NT2/D1 (cell line): Measurements from ENCODE around the gene ATXN2L.
"Not testable (repeated sequence)": the region's sequence is repeated elsewhere in the genome, so short reads cannot be mapped to it uniquely, and the experiment has no call there.

Experiments used
- SUZ12 ChIP-seq: IDR thresholded peaks from 2 replicates; pipeline ENCODE4 v1.6.1; 2011; ENCODE audit not compliant: insufficient read length, insufficient read depth; ENCODE audit errors: extremely low read depth
- YY1 ChIP-seq: IDR thresholded peaks from 2 replicates; pipeline ENCODE4 v1.6.1; 2011; ENCODE audit not compliant: insufficient read length, insufficient read depth
- ZNF274 ChIP-seq: IDR thresholded peaks from 2 replicates; pipeline ENCODE4 v1.6.1; 2011; ENCODE audit warnings: mild to moderate bottlenecking, low read depth, low read length

DNA sequence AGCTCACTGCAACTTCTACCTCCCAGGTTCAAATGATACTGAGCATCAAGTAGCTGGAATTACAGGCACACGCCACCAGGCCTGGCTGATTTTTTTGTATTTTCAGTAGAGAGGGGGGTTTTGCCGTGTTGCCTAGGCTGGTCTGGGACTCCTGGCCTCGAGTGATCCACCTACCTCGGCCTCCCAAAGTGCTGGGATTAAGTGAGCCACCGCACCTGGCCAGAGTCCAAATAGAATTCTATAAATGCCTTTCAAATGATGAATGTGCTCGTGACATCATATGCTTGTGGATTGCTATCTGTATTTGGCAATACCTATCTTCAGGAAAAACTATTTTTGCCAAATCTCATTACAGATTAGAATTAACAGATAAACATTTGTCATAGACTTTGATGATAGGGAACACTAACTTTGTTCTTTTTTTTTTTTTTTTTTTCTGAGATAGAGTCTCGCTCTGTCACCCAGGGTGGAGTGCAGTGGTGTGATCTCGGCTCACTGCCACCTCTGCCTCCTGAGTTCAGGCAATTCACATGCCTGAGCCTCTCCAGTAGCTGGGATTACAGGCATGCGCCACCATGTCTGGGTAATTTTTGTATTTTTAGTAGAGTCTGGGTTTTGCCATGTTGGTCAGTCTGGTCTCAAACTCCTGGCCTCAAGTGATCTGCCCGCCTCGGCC is 15.2 kb upstream of the ATXN2L start:
- TF ChIP-seq YY1, ZNF274, SUZ12: not testable (repeated sequence)
